NCI-H345 treated with DMSO at 0.1 percent for 48 hours (cell line): ENCODE measurements around the gene IKZF2.

Experiments
- DNase-seq: peaks from one replicate; lab custom pipeline; 2025; ENCODE audit not compliant: unreplicated experiment; lab: John Stamatoyannopoulos, UW

Gene IKZF2

DNA sequence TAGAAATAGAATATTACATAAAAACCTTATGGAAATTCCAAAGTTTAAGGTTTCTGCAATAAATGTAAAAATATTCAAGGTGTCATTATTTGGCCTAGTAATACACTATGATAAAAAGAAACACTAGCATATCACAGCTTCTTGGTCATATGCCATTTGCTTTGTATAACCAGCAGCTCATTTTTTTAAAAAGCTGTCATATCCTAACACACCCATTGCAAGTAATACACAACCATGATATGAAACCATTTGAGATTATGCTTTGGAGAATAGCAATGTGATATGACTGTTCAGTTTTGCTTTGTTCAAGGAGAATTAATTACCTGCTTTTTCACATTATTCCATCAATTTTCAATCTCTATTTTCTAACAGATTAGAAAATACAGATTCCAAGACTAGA, 149.0 kb downstream of the IKZF2 start:
- DNase-seq: no peak

DNA sequence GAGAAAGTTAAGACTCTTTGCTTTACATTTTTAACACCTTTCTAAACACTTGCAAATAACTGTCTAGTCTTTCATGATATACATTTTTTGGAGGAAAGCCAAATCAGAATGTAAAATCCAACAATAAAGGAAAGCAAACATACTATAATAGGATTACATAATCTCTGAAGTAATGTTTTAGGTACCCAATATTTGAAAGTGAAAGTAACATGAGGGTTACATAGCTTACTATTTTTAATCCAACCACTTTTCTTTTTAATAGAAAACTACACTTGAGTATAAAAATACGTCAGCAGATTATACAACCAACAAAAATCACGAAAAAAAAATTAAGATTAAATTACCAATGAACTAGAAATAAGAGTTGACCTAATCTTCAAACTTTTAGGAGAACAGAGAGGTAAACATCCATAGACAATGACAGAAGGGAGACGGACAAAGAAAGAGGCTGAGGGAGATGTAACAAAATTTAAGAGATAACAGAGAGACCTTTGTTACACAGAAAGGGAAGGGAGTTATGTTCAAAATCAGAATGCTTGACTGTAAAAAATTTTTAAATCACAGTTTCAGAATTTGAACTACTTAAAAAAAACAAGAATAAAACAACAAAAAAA, 150.0 kb downstream of the IKZF2 start:
- no peak for DNase-seq

DNA sequence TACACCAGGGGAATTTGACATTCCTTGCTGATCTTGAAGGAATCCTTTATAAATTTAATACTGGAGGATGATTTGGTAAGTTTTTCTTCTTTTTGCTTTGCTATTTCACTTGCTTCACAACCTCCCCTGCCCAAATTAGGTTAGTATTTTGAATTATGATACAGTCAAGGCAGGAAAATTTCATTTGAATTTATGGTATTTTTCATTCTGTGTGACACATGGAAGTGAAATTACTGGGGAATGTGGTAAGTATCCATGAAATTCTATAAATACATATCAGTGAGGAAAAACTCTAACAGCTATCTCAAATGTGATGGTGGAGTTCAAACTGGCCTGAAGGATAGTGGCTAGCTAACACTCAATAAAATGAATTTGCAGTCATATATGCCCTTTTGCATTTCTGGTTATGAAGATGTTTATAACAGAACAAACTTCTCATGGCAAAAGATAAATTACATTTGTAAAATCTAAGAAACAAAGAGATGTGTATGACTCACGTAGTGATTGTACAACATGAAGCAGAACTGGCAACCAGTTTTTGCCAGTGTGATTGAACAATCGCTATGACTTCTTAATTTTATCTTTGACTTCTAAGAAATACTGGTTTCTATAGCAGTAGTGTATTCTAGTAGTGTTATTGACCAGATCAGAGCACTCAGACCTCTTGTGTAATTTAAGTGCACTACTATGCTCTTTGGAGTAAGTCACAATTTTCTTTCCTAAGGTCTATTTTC, 152.6 kb downstream of the IKZF2 start:
- DNase-seq: no peak

DNA sequence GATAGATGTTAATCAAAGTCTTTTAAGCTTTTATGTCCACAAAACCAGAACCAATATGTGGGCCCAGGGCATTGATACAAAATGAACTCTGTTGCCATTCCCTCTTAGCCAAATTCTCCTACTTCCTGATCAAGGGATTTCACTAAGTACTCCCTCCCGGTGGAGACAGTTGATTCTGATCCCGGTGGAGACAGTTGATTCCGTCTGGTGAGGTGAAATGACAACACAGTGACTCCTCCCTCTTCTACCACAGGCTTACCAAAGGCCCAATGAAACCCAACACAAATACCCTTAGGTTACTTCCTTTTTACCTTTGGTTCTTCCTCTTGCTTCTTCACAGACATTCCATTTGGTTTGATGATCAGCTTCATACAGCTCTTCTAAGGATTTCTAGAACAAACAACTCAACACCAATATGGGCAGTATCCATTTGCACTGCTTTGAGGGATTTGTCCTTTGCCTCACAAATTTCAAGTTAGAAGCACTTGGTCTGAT, 153.8 kb downstream of the IKZF2 start:
- DNase-seq: no peak

DNA sequence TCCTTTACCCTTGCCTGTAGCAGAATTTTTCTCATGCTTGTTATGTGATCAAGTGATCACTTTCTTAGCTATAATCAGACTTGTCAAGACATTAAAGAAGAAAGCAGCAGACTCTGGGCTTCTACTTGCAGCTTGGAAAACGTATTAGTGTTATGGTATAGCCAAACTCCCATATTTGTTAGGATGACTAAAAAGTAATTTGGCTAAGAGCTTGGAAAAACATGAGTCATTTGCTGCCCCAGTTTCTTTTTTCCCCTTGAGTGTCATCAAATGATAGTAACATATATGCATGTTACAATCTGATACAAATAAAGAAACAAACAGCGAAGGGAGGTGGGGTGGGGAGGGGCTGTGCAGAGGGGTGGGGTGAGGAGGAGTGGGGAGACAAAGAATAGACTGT, 155.5 kb downstream of the IKZF2 start:
- DNase-seq: no peak

DNA sequence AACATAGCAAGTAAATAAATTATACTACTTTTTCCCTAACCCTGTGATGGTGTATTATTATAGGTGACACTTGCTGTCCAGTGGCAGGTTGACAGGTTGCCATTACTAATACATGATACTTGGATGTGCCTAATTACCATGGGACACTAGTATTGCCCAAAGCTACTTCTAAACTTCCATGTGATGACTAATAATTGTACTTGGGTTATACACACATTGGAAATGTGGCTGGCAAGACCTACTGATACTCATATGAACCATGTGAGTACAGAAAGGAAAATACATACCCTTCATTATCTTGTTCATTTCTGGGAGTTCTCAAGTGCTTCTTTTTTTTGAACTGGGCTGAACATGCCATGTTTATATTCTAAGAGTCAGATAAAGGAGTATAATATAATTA, 156.4 kb downstream of the IKZF2 start:
- no peak for DNase-seq

DNA sequence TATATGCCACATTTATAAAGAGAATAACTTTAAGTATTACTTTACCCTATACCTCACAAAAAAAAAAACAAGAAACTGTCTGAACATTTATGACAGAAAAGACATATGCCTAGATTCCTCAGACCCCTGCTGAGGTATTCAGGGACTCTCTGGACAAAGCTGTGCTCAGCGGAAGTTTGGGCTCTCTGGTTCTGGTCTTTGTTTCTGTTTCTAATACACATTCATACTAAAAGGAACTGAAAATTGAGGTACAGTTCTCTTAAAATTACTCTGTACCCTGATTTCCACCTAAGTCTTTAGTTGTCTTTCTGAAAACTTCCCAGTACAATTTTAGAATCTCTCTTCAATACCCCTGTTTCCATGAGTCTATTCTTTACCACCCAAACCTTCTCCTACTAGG, 160.3 kb downstream of the IKZF2 start:
- DNase-seq: no peak

DNA sequence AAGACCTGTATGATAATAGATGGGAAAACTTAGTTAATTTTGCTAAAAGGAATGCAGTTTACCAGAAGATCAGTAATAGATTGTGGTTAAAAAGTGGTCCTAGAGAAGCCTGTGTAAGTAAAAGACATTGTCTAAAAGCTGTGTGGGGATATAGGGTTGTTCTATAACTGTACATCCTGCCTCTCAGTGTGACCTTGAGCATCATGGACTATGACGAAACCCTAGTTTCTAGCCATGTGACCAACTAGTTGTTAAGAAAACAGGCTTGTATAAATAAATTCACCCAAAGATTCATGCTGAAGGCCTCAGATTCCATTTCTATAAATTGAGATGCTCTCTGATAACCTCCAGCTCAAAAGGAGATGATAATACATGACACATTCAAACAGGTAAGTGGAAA, 160.7 kb downstream of the IKZF2 start:
- no peak for DNase-seq

DNA sequence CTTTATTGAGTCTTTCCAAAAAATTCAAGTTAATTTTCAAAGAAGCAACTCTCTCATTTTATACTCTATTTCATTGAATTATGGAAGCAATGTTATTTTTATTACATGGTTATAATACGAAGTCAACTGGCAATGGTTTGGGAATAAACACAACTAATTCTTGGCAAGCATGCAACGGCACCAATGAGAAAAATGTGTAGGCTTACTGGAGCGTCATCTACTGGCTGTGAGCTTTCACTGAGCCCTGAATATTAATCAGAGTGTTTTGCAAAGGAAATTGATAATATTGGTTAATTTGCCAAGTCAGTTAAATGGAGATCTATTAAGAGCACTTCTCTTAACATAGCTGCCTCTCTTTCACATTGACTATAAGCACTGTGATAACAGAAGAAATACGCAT, 163.9 kb downstream of the IKZF2 start:
- DNase-seq: no peak

DNA sequence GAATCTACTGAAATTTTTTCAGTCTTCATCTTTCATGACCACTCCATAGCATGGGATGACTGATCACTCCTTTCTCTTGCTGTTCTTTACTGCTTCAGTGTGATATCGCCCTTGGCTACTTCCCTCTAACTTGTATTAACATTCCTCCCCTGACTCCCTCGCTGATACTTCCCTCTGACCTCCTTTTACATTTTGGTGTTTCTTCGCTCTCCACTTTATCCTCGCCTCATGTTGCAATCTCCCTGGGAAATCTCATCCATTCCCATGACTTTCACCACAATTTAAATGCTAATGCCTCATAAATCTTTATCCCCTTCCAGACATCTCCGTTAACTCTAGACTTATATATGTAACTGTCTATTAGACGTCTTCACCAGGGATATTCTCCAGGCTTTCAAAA, 167.3 kb downstream of the IKZF2 start:
- DNase-seq: no peak

DNA sequence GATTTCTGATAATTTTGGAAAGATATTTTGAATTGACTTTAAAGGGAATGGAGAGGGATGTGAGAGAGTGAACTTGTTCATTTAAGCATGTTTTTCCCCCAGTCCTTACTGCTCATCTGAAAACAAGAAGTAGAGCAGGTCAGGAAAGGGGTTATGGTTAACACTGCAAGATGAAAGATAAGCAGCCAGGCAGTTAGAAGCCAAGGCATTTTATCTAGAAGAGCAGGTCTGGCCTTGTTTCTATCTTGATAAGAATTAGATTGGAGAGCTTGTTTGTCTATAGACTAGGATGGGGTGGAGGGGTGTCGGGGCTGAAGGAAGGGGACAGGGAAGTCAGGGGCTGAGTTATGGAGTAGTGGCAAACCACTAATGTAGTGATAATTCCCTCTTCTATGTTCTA, 171.6 kb downstream of the IKZF2 start:
- no peak for DNase-seq

DNA sequence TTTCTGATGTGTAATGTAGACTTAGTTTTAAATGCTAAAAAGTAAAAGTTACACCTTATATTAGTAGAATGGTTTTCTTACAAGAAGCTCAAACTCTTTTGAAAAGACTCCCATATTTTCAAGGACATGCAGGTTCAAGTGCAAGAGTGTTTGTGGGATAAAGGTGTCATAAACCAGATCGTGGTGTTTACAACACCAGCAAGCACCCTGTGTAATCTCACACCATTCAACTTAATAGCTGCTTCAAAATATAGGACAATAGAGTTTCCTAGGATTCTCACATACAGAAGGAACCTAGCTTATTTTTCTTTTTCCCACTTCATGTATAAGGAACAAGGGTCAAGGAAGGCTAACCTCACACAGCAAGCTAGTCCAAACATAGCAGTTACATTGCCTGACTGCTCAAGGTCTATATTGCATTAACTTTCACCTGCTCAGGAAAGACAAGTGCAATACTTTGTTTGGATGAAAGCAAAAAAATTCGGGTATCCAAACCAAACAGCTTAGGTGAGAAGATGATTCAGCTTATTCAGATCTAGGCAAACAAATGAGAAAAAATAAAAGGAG, 172.3 kb downstream of the IKZF2 start:
- DNase-seq: no peak

DNA sequence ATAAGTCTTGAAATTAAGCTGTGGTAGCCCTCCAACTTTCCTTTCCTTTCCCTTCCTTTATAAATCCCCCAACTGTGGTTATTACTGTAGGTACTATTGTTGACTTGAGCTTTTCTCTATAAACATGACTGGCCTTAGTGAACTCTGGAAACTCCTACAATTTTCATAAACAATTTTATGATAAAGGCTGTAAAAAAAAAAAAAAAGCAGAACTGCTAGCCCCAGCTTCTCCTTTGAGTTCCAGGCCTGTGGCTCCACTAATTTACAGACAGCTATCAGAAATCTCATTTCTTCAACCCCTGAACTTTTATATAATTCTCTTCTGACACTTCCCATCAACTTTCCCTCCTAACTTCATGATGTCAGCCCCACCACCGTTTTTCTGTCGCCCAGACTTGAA, 174.3 kb downstream of the IKZF2 start:
- no peak for DNase-seq

DNA sequence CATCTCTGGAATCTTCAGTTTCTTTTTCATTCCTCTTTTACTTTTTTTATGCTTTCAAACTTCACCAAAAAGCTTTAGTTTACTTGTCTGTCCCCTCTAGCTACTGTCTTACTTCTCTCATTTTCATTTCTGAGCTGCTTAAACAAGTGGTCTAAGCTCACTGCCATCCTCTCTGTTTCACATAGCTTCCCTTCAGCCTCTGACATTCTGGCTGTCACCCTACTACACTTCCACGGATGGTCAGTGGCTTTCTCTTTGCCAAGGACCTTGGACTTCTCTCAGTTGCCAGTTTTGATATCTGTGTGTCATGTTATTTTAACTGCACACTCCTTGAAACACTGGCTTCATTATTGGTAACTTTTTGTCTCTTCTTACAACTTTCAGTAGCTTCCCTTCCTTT, 176.1 kb downstream of the IKZF2 start:
- no peak for DNase-seq

DNA sequence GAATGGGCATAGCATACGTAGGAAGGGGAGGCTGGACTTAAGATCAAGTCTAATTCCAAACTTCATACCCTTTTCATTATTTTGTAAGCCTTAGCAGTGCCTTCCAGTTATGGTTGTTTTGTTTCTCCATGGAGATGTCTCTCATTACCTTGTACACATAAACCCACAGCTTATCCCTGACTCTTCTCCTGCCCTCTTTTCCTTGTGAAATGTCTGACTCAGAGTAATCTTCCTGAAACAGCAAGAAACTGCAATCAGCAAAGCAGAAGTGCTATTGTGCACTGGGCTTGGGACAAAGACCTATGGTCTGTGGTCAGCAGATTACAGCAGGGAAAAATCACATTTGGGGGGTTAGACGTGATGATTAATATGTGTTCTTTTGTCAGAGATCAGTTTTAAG, 176.7 kb downstream of the IKZF2 start:
- DNase-seq: no peak

DNA sequence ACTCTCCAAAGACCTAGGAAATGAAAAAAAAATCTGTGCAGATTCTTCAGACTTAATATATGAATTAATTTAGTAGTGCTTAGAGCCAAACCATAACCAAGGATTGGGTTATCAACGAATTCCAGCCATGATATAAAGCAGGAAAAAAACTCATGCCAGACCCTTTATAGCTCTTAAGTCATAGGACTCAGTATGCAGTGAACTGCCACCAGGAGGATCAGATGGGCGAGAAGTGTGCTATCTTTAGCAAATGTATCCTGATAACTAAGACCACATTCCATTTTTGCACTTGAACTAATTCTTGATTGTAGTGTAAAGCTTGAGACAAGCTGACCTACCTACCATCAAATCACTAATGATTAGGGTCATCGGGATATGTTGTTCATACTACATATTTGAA, 178.1 kb downstream of the IKZF2 start:
- DNase-seq: no peak

DNA sequence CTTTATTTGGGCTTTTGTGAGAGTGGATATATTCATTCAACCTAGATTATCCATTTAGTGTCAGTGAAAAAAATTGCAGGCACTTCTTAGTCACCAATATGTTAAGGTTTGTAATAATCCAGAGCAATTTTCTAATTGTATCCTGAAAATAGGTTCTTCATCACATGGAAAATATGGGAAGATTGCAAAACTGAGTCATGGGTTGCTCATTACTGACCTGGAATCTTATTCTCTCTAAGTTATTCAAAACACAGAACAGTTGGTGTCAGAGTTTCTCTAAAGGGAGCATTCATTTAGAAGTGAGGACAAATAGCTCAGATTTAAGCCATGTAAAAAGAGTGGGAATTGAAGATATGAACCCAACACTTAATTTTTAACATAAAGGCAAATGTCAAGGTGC, 181.3 kb downstream of the IKZF2 start:
- DNase-seq: no peak

DNA sequence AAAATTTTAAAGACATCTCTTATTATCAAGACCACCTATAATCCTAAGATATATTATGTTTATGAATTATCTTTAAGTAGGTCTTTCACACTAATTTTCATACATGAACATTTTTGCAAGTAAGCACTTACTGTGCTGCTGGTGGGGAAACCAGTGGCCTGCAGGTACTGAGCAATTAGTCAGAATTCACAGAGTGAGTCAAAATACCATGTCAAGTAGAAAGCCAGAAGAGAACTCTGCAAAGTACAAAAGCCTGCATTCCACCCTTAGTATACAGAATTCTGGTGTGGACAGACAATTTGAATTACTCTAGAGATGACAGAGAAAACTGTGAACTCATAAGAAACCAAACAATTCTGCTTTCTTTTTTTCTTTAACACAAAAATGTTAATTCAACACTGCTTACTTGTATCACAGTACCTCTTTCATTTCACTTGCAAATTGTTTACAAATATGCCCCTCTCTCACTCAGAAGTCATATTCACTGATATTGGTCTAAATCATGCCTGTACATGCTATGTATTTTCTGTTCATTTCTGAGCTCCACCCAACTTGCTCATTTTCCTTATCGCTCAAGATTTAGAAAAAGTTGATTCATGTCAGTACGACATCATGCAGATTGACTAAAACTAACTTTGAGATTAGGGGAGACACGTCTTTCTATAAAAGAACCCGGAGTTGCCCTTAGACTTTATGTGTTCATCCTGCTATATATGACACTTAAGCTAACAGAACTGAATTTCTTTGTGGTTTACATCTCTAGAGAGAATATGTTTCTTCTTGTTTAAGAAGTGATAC, 182.9 kb downstream of the IKZF2 start:
- no peak for DNase-seq

DNA sequence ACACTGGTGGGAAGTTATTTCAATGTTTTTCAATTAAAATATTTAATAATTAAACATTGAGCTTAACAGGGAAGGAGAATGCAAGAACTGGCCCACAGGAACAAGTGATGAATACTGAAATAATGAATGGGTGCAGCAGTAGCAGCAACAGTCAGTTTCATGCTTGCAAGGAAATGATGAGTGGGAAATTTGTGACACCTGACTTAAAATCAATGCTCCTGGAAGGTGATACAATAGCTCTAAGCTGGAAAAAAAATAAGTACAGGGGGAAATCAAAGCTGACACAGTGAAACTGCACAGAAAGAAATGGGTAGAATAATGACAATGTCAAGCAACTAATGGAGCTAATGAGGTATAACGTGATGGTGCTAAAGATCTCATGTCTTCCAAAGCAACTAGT, 184.5 kb downstream of the IKZF2 start:
- DNase-seq: no peak

DNA sequence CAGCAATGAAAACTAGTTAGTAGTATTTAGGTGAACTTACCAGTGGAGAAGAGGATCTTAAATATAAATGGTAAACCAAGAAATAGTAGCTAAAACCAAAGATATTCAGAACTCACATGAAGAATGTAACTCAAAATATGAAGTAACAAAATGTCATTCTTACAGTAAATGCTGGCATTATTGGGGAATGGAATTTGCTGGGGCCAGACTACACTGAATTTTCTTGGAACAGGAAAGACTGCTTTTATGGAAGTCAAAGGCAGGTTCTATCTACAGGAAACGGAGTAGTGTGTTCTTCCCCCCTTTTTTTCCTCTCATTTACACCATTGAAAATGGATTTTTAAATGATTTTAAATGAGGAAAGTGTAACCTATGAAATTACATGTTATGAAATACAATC, 188.7 kb downstream of the IKZF2 start:
- no peak for DNase-seq

DNA sequence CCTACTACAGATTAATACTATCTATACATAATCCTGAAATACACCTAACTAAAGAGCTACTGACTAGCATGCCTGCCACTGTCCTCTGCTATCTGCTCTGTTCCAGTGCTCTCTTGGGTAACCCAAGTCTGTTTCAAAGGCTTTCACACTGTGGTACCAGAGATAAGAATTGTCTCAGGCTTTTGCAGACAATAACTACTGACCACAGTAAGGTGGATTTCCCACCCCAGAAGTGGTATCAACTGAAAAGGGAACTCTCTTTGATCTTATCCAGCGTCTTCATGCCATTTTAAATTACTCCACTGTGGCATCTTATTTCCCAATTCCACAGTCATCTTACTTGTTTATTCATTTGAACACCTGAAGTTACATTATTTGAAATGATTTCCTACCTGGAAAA, 190.2 kb downstream of the IKZF2 start:
- no peak for DNase-seq

DNA sequence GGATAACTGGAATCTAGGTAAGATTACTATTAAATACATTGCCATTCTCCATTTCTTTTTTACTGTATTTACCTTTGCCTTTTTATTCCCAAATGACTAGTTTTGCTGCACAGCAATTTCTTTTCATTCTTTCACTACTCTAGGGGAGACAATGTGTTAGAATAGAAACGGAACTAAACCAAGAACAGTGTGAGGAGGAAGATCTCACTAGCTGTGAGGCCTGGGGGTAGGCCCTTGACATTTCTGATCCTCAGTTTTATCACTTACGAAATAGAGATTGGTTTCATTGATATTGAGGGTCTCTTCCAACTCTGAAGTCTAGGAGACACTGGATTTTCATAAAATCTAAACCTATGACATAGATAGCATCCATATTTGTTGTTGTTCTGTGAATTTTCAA, 191.1 kb downstream of the IKZF2 start:
- no peak for DNase-seq
